H9 (cell line): Measurements from ENCODE around the gene SH3RF3. TPM values are rescaled to one million over a fixed set of nuclear protein-coding genes. Genes with fewer than 3 reads are reported as not detected.

ENCODE experiments used
- DNase-seq: peaks from one replicate; pipeline ENCODE4 v3.0.0-alpha.2; 2017
- H2AFZ ChIP-seq: one replicate; pipeline ENCODE4 v1.6.1; 2013; ENCODE audit warnings: mild to moderate bottlenecking, low read length, control low read depth, moderate library complexity
- H2AK5ac ChIP-seq: 2 replicates; pipeline ENCODE4 v1.6.1; 2013; ENCODE audit warnings: low read length, control low read depth, mixed read lengths; ENCODE audit not compliant: insufficient read length
- H2BK120ac ChIP-seq: one replicate; pipeline ENCODE4 v1.6.1; 2013; ENCODE audit warnings: low read depth, mild to moderate bottlenecking, low read length, control low read depth, inconsistent platforms; ENCODE audit not compliant: poor library complexity, severe bottlenecking
- H2BK12ac ChIP-seq: 2 replicates; pipeline ENCODE4 v1.6.1; 2013; ENCODE audit warnings: low read length, control low read depth, mixed read lengths, low read depth; ENCODE audit not compliant: insufficient read length
- H2BK15ac ChIP-seq: 2 replicates; pipeline ENCODE4 v1.6.1; 2013; ENCODE audit warnings: low read depth, low read length, control low read depth
- H2BK20ac ChIP-seq: one replicate; pipeline ENCODE4 v1.6.1; 2013; ENCODE audit warnings: low read depth, mild to moderate bottlenecking, low read length, control low read depth, inconsistent platforms; ENCODE audit not compliant: poor library complexity, severe bottlenecking
- H2BK5ac ChIP-seq: 2 replicates; pipeline ENCODE4 v1.6.1; 2013; ENCODE audit warnings: low read length, control low read depth, mixed read lengths; ENCODE audit not compliant: insufficient read length
- H3K14ac ChIP-seq: 2 replicates; pipeline ENCODE4 v1.6.1; 2013; ENCODE audit warnings: low read length, control low read depth; ENCODE audit not compliant: insufficient read depth
- H3K18ac ChIP-seq: 2 replicates; pipeline ENCODE4 v1.6.1; 2013; ENCODE audit warnings: low read depth, mild to moderate bottlenecking, mixed read lengths, low read length, control low read depth; ENCODE audit not compliant: insufficient read length
- H3K23ac ChIP-seq: 2 replicates; pipeline ENCODE4 v1.6.1; 2013; ENCODE audit warnings: low read length, control low read depth, mixed read lengths, low read depth; ENCODE audit not compliant: insufficient read length
- H3K23me2 ChIP-seq: 2 replicates; pipeline ENCODE4 v1.6.1; 2013; ENCODE audit warnings: low read depth, mild to moderate bottlenecking, mixed read lengths, low read length, control low read depth; ENCODE audit not compliant: insufficient read length, poor library complexity, severe bottlenecking
- H3K27ac ChIP-seq: 2 replicates; pipeline ENCODE4 v1.5.1; 2013; ENCODE audit warnings: low read length, control low read depth, mixed read lengths, low read depth; ENCODE audit not compliant: insufficient read length
- H3K27me3 ChIP-seq: 2 replicates; pipeline ENCODE4 v1.6.1; 2013; ENCODE audit warnings: low read length, control low read depth, inconsistent platforms; ENCODE audit not compliant: insufficient read depth
- H3K4ac ChIP-seq: 2 replicates; pipeline ENCODE4 v1.6.1; 2013; ENCODE audit warnings: low read depth, mild to moderate bottlenecking, control low read depth, inconsistent platforms, low read length, moderate library complexity
- H3K4me1 ChIP-seq: 2 replicates; pipeline ENCODE4 v1.6.1; 2013; ENCODE audit warnings: low read length, control low read depth, inconsistent platforms; ENCODE audit not compliant: insufficient read depth
- H3K4me2 ChIP-seq: 2 replicates; pipeline ENCODE4 v1.6.1; 2013; ENCODE audit warnings: low read length, control low read depth, mixed read lengths; ENCODE audit not compliant: insufficient read length, insufficient read depth
- H3K56ac ChIP-seq: 2 replicates; pipeline ENCODE4 v1.6.1; 2013; ENCODE audit warnings: low read depth, mild to moderate bottlenecking, mixed read lengths, low read length, control low read depth; ENCODE audit not compliant: insufficient read length
- H3K79me1 ChIP-seq: 2 replicates; pipeline ENCODE4 v1.6.1; 2013; ENCODE audit warnings: low read depth, mild to moderate bottlenecking, moderate library complexity, low read length, control low read depth, inconsistent platforms; ENCODE audit not compliant: insufficient read depth, poor library complexity, severe bottlenecking
- H3K79me2 ChIP-seq: 2 replicates; pipeline ENCODE4 v1.6.1; 2013; ENCODE audit warnings: low read length, control low read depth, inconsistent platforms; ENCODE audit not compliant: insufficient read depth
- H3K9ac ChIP-seq: 2 replicates; pipeline ENCODE4 v1.6.1; 2013; ENCODE audit warnings: low read length, control low read depth, mixed read lengths; ENCODE audit not compliant: insufficient read length; ENCODE audit errors: extremely low read depth
- H3K9me3 ChIP-seq: one replicate; pipeline ENCODE4 v1.6.1; 2013; ENCODE audit warnings: low read depth, low read length, inconsistent platforms; ENCODE audit not compliant: control insufficient read depth
- H3T11ph ChIP-seq: one replicate; pipeline ENCODE4 v1.6.1; 2013; ENCODE audit warnings: mild to moderate bottlenecking, low read length, control low read depth, inconsistent platforms
- H4K20me1 ChIP-seq: one replicate; pipeline ENCODE4 v1.6.1; 2013; ENCODE audit not compliant: control insufficient read depth, insufficient read length, insufficient read depth
- H4K5ac ChIP-seq: 2 replicates; pipeline ENCODE4 v1.6.1; 2013; ENCODE audit warnings: low read depth, mild to moderate bottlenecking, mixed read lengths, low read length, control low read depth; ENCODE audit not compliant: insufficient read length
- H4K8ac ChIP-seq: replicated peaks from 2 replicates; pipeline ENCODE4 v1.6.1; 2013; ENCODE audit warnings: low read length, control low read depth, mixed read lengths, low read depth; ENCODE audit not compliant: insufficient read length
- H4K91ac ChIP-seq: 2 replicates; pipeline ENCODE4 v1.6.1; 2013; ENCODE audit warnings: low read depth, mild to moderate bottlenecking, moderate library complexity, mixed read lengths, low read length, control low read depth; ENCODE audit not compliant: insufficient read length
- H3K27ac Mint-ChIP-seq, 3 experiments: 2 replicates in 2 of 3; 3 replicates in 1 of 3; pipeline ENCODE4 v1.8.0; 2020 to 2021; ENCODE audit warnings: mixed read lengths in 3 of 3, mild to moderate bottlenecking in 1 of 3, moderate library complexity in 1 of 3
- H3K27me3 Mint-ChIP-seq: 2 replicates; pipeline ENCODE4 v1.8.0; 2021; ENCODE audit warnings: low read depth, mild to moderate bottlenecking, moderate library complexity, mixed read lengths
- H3K36me3 Mint-ChIP-seq, 3 experiments: 2 replicates in 2 of 3; 3 replicates in 1 of 3; pipeline ENCODE4 v1.8.0; 2020 to 2021; ENCODE audit warnings: low read depth in 3 of 3, mixed read lengths in 3 of 3; ENCODE audit not compliant: insufficient read depth in 1 of 3
- H3K4me1 Mint-ChIP-seq, 2 experiments: 2 replicates each; pipeline ENCODE4 v1.8.0; 2020; ENCODE audit warnings: mixed read lengths in 2 of 2
- H3K4me3 Mint-ChIP-seq, 2 experiments: 2 replicates in 1 of 2; 3 replicates in 1 of 2; pipeline ENCODE4 v1.8.0; 2020 to 2021; ENCODE audit warnings: mild to moderate bottlenecking in 2 of 2, mixed read lengths in 2 of 2, moderate library complexity in 1 of 2
- H3K9me3 Mint-ChIP-seq, 2 experiments: 2 replicates in 1 of 2; 3 replicates in 1 of 2; pipeline ENCODE4 v1.8.0; 2020; ENCODE audit warnings: mild to moderate bottlenecking in 2 of 2, mixed read lengths in 2 of 2, moderate library complexity in 1 of 2
- WGBS: extraction: QIAGEN DNeasy Blood & Tissue Kit; methylation state at CpG from one replicate; pipeline ENCODE4 v1.1.7; 2013; ENCODE audit warnings: missing lambda C conversion rate, low lambda C conversion rate, mixed read lengths; ENCODE audit not compliant: insufficient read length; ENCODE audit errors: extremely low coverage; 5-methylcytosine and 5-hydroxymethylcytosine counted together
- total RNA-seq: library from RNA; stranded (reverse); gene quantifications from 2 replicates; pipeline ENCODE4 v1.2.1, GENCODE V29; 2021
- TF ChIP-seq, protein P1 (sequence below): fragments of 200-600 bp; sonication (generic); conservative IDR thresholded peaks from 3 replicates; pipeline ENCODE4 v1.8.0; 2021; ENCODE audit warnings: antibody characterized with exemption, mild to moderate bottlenecking

The SH3RF3 gene
- total RNA-seq, 1 experiment from 2014 or later, result 0.46 TPM

- H3K4me1 ChIP-seq, result no peaks in the 10 kb centered on the region
- no peaks in the 10 kb centered on the region for H4K20me1 ChIP-seq
- H3K79me1 ChIP-seq, result no peaks in the 10 kb centered on the region
- Mint-ChIP-seq H3K36me3 (peaks cover 0 to 4% (median 0%) of the 10 kb centered on the region in 3 experiments; a peak in 2 of 7 replicates), H3K9me3 (peaks cover 4 to 5% of the 10 kb centered on the region in 2 experiments), H3K4me3 (no peak overlapping the region), H3K4me1 (peaks cover 6 to 10% of the 10 kb centered on the region in 2 experiments; a peak in 3 of 4 replicates), H3K27me3 (no peaks in the 10 kb centered on the region; the same call in 1 of the 2 replicates), H3K27ac (no peak overlapping the region; a peak in 1 of 7 replicates)
- H3K4ac ChIP-seq, result no peak overlapping the region
- H2AFZ ChIP-seq, result no peak overlapping the region
- TF ChIP-seq, protein P1, sequence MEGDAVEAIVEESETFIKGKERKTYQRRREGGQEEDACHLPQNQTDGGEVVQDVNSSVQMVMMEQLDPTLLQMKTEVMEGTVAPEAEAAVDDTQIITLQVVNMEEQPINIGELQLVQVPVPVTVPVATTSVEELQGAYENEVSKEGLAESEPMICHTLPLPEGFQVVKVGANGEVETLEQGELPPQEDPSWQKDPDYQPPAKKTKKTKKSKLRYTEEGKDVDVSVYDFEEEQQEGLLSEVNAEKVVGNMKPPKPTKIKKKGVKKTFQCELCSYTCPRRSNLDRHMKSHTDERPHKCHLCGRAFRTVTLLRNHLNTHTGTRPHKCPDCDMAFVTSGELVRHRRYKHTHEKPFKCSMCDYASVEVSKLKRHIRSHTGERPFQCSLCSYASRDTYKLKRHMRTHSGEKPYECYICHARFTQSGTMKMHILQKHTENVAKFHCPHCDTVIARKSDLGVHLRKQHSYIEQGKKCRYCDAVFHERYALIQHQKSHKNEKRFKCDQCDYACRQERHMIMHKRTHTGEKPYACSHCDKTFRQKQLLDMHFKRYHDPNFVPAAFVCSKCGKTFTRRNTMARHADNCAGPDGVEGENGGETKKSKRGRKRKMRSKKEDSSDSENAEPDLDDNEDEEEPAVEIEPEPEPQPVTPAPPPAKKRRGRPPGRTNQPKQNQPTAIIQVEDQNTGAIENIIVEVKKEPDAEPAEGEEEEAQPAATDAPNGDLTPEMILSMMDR, result no peak
- H3K23ac ChIP-seq, result no peak overlapping the region
- no peak overlapping the region for H4K8ac ChIP-seq
- no peak overlapping the region for H2BK20ac ChIP-seq
- H2BK15ac ChIP-seq, result no peak overlapping the region
- H3K23me2 ChIP-seq, result no peaks in the 10 kb centered on the region
- H2AK5ac ChIP-seq, result no peak overlapping the region
- no peak overlapping the region for H2BK12ac ChIP-seq
- H2BK5ac ChIP-seq, result no peak overlapping the region
- no peak overlapping the region for H4K91ac ChIP-seq
- no peaks in the 10 kb centered on the region for H3K9me3 ChIP-seq
- no peak overlapping the region for H3T11ph ChIP-seq
- no peak overlapping the region for H3K56ac ChIP-seq
- no peak for DNase-seq
- no peak overlapping the region for H3K9ac ChIP-seq
- WGBS, result no CpG with 5 or more reads among the region's 13 CpGs
- no peak overlapping the region for H3K14ac ChIP-seq
- no peak overlapping the region for H4K5ac ChIP-seq
- no peaks in the 10 kb centered on the region for H3K79me2 ChIP-seq
- H2BK120ac ChIP-seq, result no peak overlapping the region
- H3K27ac ChIP-seq, result no peak overlapping the region
- H3K18ac ChIP-seq, result no peak overlapping the region
- H3K27me3 ChIP-seq, result no peaks in the 10 kb centered on the region
- H3K4me2 ChIP-seq, result no peak overlapping the region
Observed at GRCh38 chr2:109435901-109436598, 307.0 kb downstream of the SH3RF3 start.
